ENCODE measurements around the gene KCTD10.
A peak's percentile ranks its signal among the peaks of the same experiment; 100 is the strongest.

DNA sequence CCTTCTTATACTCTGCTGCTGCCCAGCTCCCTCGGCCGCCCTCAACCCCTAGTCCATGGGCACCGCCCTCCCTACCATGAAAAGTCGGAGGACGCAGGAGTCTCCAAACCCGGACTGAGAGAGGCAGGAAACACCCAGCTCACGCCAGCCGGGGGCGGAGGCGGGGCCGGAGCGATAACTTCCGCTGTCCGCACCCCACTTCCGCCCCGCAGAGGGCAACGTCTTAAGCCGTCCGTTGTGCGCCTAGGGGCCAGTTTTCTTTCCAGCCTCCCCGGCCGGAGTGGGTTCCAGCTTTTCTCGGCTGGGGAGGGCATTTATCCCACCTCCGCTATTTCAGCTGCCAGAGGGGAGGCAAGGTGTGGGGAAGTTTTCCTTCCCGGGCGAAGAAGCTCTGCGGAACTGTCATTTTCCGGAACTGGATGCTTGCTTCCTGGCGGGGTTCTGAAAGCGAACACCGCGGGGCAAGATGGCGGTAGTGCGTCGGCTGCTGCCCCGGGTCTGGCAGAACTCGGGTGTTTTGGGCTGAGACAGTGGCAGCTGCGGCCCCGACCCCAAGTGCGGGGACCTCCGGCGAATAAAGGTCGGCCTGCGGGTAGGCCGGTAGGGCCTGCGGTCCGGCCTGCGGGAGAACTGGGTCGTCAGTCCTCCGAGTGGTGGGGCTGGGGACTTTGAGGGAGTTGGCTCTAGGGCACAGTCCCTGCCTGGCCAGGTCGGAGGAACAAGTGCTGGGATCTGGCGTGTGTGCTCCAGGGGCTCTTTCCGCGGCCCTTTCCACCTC lies at the start of gene KCTD10, which contains the start of gene UBE3B:
- TF ChIP-seq CTCF (IDR thresholded peaks at IDR 0.05; ENCODE audit: insufficient read depth, low read length) (no peak), REST (IDR thresholded peaks at IDR 0.05; ENCODE audit: insufficient replicate concordance, low read depth) (peak; percentile 79), SPI1 (IDR thresholded peaks at IDR 0.05; ENCODE audit: borderline replicate concordance, low read depth) (no peak)

Data from HL-60 (cell line).